ENCODE results near the gene OR2J1. TPM values are rescaled to one million over a fixed set of nuclear protein-coding genes. Genes with fewer than 3 reads are reported as not detected.

Gene OR2J1
- polyA plus RNA-seq, 1 of the 3 experiments (the other 2 are of a cell fraction) = not detected

GRCh38 chr6:29137724-29138123 lies 38.4 kb downstream of the OR2J1 start:
- no peak for DNase-seq
- ChIA-PET CTCF (no interaction called here), POLR2A (no interaction called here)
- Histone ChIP-seq H3K4me1 (ENCODE audit: control insufficient read depth in 1 of 2, insufficient read depth in 2 of 2, low read depth in 1 of 2, low read length in 1 of 2) (no peaks in the 10 kb centered on the region), H3K27ac (ENCODE audit: low read depth in 2 of 2, low read length in 1 of 2) (no peak overlapping the region), H3K9me2 (no peaks in the 10 kb centered on the region), H3K9me3 (no peaks in the 10 kb centered on the region), H3K36me3 (replicated peaks in 1 of 2; ENCODE audit: control insufficient read depth in 1 of 2, insufficient read depth in 2 of 2, low read length in 1 of 2) (no peaks in the 10 kb centered on the region), H3K79me2 (ENCODE audit: insufficient read depth) (no peaks in the 10 kb centered on the region), H2AFZ (ENCODE audit: low read depth) (no peak overlapping the region), H3K9ac (no peak overlapping the region), H3K4me3 (ENCODE audit: low read depth in 2 of 2, low read length in 1 of 2) (no peak overlapping the region), H3K4me2 (no peak overlapping the region), H3F3A (replicated peaks; ENCODE audit: insufficient read depth) (no peaks in the 10 kb centered on the region), H4K20me1 (ENCODE audit: insufficient read depth) (no peaks in the 10 kb centered on the region), H3K27me3 (ENCODE audit: insufficient read depth) (no peaks in the 10 kb centered on the region)
- WGBS (ENCODE audit: low lambda C conversion rate) = under 1% methylated on average over 4 of the region's 4 CpGs
- TF ChIP-seq TAF1 (IDR thresholded peaks at IDR 0.05; ENCODE audit: borderline replicate concordance, low read depth, low read length) (no peak), RCOR1 (IDR thresholded peaks at IDR 0.05; ENCODE audit: low read length) (no peak), EP300 (IDR thresholded peaks at IDR 0.05; ENCODE audit: borderline replicate concordance in 1 of 2, low read depth in 1 of 2, low read length in 1 of 2) (no peak), EZH2phosphoT487 (IDR thresholded peaks at IDR 0.05; ENCODE audit: borderline replicate concordance, low read depth) (no peak), CHD2 (IDR thresholded peaks at IDR 0.05; ENCODE audit: low read length, partially characterized antibody) (no peak), FOXJ3 (CRISPR knock-in tag; IDR thresholded peaks at IDR 0.05) (no peak), RXRA (IDR thresholded peaks at IDR 0.05; ENCODE audit: borderline replicate concordance, low read depth) (no peak), ELF1 (IDR thresholded peaks at IDR 0.05) (no peak), YY1 (IDR thresholded peaks at IDR 0.05; ENCODE audit: low read depth) (no peak), TEAD4 (IDR thresholded peaks at IDR 0.05; ENCODE audit: borderline replicate concordance, insufficient read depth) (no peak), ZBTB33 (IDR thresholded peaks at IDR 0.05; ENCODE audit: borderline replicate concordance, low read depth) (no peak), POLR2AphosphoS5 (IDR thresholded peaks at IDR 0.05; ENCODE audit: low read depth, low read length) (no peak), GABPA (IDR thresholded peaks at IDR 0.05; ENCODE audit: low read depth) (no peak), TCF12 (IDR thresholded peaks at IDR 0.05) (no peak)
- TF ChIP-seq, protein P1, sequence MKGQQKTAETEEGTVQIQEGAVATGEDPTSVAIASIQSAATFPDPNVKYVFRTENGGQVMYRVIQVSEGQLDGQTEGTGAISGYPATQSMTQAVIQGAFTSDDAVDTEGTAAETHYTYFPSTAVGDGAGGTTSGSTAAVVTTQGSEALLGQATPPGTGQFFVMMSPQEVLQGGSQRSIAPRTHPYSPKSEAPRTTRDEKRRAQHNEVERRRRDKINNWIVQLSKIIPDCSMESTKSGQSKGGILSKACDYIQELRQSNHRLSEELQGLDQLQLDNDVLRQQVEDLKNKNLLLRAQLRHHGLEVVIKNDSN (IDR thresholded peaks at IDR 0.05; ENCODE audit: borderline replicate concordance, low read depth) = no peak
- TF ChIP-seq, protein P2, sequence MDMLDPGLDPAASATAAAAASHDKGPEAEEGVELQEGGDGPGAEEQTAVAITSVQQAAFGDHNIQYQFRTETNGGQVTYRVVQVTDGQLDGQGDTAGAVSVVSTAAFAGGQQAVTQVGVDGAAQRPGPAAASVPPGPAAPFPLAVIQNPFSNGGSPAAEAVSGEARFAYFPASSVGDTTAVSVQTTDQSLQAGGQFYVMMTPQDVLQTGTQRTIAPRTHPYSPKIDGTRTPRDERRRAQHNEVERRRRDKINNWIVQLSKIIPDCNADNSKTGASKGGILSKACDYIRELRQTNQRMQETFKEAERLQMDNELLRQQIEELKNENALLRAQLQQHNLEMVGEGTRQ (IDR thresholded peaks at IDR 0.05; ENCODE audit: borderline replicate concordance, low read depth, low read length) = no peak
- TF ChIP-seq, protein P3, sequence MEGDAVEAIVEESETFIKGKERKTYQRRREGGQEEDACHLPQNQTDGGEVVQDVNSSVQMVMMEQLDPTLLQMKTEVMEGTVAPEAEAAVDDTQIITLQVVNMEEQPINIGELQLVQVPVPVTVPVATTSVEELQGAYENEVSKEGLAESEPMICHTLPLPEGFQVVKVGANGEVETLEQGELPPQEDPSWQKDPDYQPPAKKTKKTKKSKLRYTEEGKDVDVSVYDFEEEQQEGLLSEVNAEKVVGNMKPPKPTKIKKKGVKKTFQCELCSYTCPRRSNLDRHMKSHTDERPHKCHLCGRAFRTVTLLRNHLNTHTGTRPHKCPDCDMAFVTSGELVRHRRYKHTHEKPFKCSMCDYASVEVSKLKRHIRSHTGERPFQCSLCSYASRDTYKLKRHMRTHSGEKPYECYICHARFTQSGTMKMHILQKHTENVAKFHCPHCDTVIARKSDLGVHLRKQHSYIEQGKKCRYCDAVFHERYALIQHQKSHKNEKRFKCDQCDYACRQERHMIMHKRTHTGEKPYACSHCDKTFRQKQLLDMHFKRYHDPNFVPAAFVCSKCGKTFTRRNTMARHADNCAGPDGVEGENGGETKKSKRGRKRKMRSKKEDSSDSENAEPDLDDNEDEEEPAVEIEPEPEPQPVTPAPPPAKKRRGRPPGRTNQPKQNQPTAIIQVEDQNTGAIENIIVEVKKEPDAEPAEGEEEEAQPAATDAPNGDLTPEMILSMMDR (IDR thresholded peaks at IDR 0.05) = no peak

Data from SK-N-SH (cell line).